Gastroesophageal sphincter (tissue), 4 donors: ENCODE data around the gene ABCC11. TPM values are rescaled to one million over a fixed set of nuclear protein-coding genes. Genes with fewer than 3 reads are reported as not detected.

Source experiments
- ATAC-seq: fragments of 150-250 bp; one replicate; pipeline ENCODE4 v1.9.1; 2016; ENCODE audit warnings: mild to moderate bottlenecking, moderate library complexity
- H3K27ac ChIP-seq, 4 donors: fragments of 200-600 bp; sonication (generic) in 3 of 4; 1 replicate in 3 of 4; 2 replicates in 1 of 4; pipeline ENCODE4 v1.5.1; 2016 to 2019
- H3K27me3 ChIP-seq: fragments of 200-600 bp; sonication (generic); one replicate; pipeline ENCODE4 v1.5.1; 2019
- H3K36me3 ChIP-seq, 2 donors: fragments of 200-600 bp; sonication (generic); one replicate each; pipeline ENCODE4 v1.5.1; 2019; ENCODE audit warnings: control low read depth in 1 of 2
- H3K4me1 ChIP-seq, 3 donors: fragments of 200-600 bp; sonication (generic); 1 replicate in 2 of 3; 2 replicates in 1 of 3; pipeline ENCODE4 v1.5.1; 2016 to 2019; ENCODE audit warnings: control low read depth in 2 of 3
- H3K4me3 ChIP-seq, 2 donors: fragments of 200-600 bp; sonication (generic); one replicate each; pipeline ENCODE4 v1.5.1; 2019; ENCODE audit warnings: mild to moderate bottlenecking in 1 of 2, moderate library complexity in 1 of 2
- H3K9me3 ChIP-seq, 3 donors: fragments of 200-600 bp; sonication (generic); one replicate each; pipeline ENCODE4 v1.5.1; 2017 to 2019; ENCODE audit warnings: control low read depth in 2 of 3
- CTCF ChIP-seq, 4 experiments: fragments of 200-600 bp in 2 of 4; fragments of 450-650 bp in 2 of 4; sonication (generic) in 1 of 4; IDR thresholded peaks; one replicate each; pipeline ENCODE4 v1.5.1; 2017 to 2019; ENCODE audit warnings: antibody characterized with exemption in 4 of 4, mild to moderate bottlenecking in 2 of 4, moderate library complexity in 2 of 4
- EP300 ChIP-seq: sonication (generic); formaldehyde crosslinking; IDR thresholded peaks from one replicate; pipeline ENCODE4 v1.6.1; 2017; ENCODE audit warnings: antibody characterized with exemption, mild to moderate bottlenecking
- POLR2A ChIP-seq, 2 donors: fragments of 450-650 bp; IDR thresholded peaks; one replicate each; pipeline ENCODE4 v1.6.1; 2017; ENCODE audit warnings: antibody characterized with exemption in 2 of 2, mild to moderate bottlenecking in 2 of 2, moderate library complexity in 1 of 2
- POLR2AphosphoS5 ChIP-seq: sonication (generic); formaldehyde crosslinking; IDR thresholded peaks from one replicate; pipeline ENCODE4 v1.6.1; 2017; ENCODE audit warnings: antibody characterized with exemption
- WGBS, 2 donors: methylation state at CpG; one replicate each; pipeline ENCODE4 v1.1.5; 2018; ENCODE audit warnings: low coverage in 1 of 2; 5-methylcytosine and 5-hydroxymethylcytosine counted together
- total RNA-seq, 4 donors: library from RNA; depleted of rRNA; stranded (reverse); fragments of >200 nt; gene quantifications; one replicate each; pipeline ENCODE4 v1.1.0, GENCODE V29; 2016

The ABCC11 gene
- total RNA-seq, 4 donors from 2014 or later: not detected

DNA sequence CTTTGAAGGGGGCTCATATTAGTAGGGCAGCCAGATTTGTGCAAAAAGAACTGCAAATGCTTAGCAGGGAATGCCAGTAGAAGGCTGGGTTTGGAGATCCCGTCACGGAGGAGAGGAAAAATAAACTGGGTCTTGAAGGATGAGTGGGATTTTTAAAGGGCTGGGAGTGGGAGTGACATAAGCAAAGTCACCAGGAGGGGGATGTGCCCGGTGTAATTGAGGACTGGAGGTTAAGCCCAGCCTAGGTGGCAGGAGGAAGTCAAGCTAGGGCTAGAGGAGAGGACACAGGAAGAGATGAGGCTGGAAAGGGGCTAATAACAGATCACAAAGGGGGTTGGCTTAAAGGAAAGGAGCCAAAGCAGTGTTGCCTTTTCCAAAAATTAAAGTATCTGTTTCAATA lies 26.4 kb downstream of the ABCC11 start:
- Histone ChIP-seq H3K27ac (no peak overlapping the region), H3K4me3 (no peak overlapping the region), H3K27me3 (no peaks in the 10 kb centered on the region), H3K36me3 (no peaks in the 10 kb centered on the region), H3K9me3 (no peaks in the 10 kb centered on the region), H3K4me1 (no peaks in the 10 kb centered on the region)
- no peak for TF ChIP-seq CTCF (IDR thresholded peaks at IDR 0.05)
- ATAC-seq: no peak
- 43 to 48% methylated on average over 3 of the region's 3 CpGs for WGBS, 2 donors

GRCh38 chr16:48218473-48218872 lies 28.9 kb downstream of the ABCC11 start:
- no peak for TF ChIP-seq POLR2AphosphoS5
- no peak for TF ChIP-seq POLR2A (IDR thresholded peaks at IDR 0.05)
- TF ChIP-seq CTCF (IDR thresholded peaks at IDR 0.05): no peak
- no peak for TF ChIP-seq EP300
- no peak for ATAC-seq
- 83 to 100% methylated on average over 3 of the region's 3 CpGs for WGBS, 2 donors

GRCh38 chr16:48217708-48218107 lies 29.6 kb downstream of the ABCC11 start:
- H3K36me3 ChIP-seq: no peaks in the 10 kb centered on the region
- H3K27ac ChIP-seq: no peak overlapping the region
- no peaks in the 10 kb centered on the region for H3K27me3 ChIP-seq
- no peak for TF ChIP-seq CTCF (IDR thresholded peaks at IDR 0.05)
- TF ChIP-seq EP300: no peak
- 63 to 92% methylated on average over 2 of the region's 2 CpGs for WGBS, 2 donors
- H3K4me3 ChIP-seq: no peak overlapping the region
- no peaks in the 10 kb centered on the region for H3K9me3 ChIP-seq
- no peaks in the 10 kb centered on the region for H3K4me1 ChIP-seq
- no peak for ATAC-seq

More at GRCh38 chr16:48218473-48218872, 28.9 kb downstream of the ABCC11 start:
- no peaks in the 10 kb centered on the region for H3K4me1 ChIP-seq
- H3K36me3 ChIP-seq: no peaks in the 10 kb centered on the region
- H3K4me3 ChIP-seq: no peak overlapping the region
- no peak overlapping the region for H3K27ac ChIP-seq
- no peaks in the 10 kb centered on the region for H3K27me3 ChIP-seq
- no peaks in the 10 kb centered on the region for H3K9me3 ChIP-seq

DNA sequence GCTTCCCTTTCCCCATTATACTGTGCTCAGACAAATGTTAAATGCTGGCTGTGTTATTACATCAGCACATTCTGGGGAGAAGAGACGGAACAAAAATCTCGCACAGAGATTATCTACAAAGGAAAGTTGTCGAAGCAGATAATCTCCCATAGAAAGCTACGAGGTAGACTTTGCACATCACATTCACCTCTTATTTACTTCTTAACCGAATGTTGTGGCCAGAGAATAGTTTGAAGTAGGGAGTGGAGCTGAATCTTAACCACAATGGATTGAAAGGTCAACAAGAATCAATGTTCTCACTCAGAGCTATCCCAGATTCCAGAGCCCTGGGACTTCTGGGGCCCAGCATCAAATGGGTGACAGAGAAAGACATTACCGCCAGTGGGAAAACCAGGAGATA lies 31.6 kb downstream of the ABCC11 start:
- Histone ChIP-seq H3K9me3 (no peaks in the 10 kb centered on the region), H3K4me1 (no peaks in the 10 kb centered on the region), H3K27ac (no peak overlapping the region), H3K27me3 (no peaks in the 10 kb centered on the region), H3K36me3 (no peaks in the 10 kb centered on the region), H3K4me3 (no peak overlapping the region)
- TF ChIP-seq CTCF (IDR thresholded peaks at IDR 0.05) (no peak), EP300 (no peak), POLR2AphosphoS5 (no peak), POLR2A (IDR thresholded peaks at IDR 0.05) (no peak)
- ATAC-seq: no peak
- WGBS, 2 donors: 72 to 81% methylated on average over 4 to 5 of the region's 6 CpGs

DNA sequence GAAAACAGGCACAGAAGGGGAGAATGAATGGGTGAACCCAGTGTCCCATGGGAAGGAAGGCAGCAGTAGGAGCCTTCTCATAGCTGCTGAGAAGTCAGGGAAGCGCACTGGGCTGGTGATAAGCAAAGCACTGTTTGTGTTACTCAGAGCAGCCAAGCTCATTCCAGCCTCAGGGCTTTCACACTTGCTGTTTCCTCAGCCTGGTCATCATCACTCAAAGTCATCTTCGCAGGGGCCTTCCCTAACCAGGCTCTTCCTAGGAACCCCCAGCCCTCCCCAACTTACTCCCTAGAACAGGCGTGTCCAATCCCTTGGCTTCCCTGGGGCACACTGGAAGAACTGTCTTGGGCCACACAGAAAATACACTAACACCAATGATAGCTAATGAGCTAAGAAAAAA lies 35.3 kb downstream of the ABCC11 start:
- Histone ChIP-seq H3K9me3 (no peaks in the 10 kb centered on the region), H3K36me3 (no peaks in the 10 kb centered on the region), H3K27ac (no peak overlapping the region), H3K4me3 (no peak overlapping the region), H3K4me1 (no peaks in the 10 kb centered on the region), H3K27me3 (peaks cover 16% of the 10 kb centered on the region)
- ATAC-seq: no peak
- TF ChIP-seq POLR2A (IDR thresholded peaks at IDR 0.05) (no peak), EP300 (no peak), POLR2AphosphoS5 (no peak), CTCF (IDR thresholded peaks at IDR 0.05) (no peak)
- WGBS, 2 donors: 31% methylated on average over 2 of the region's 3 CpGs; no CpG with 5 or more reads in 1 of the 2 donors
